ENCODE data around the gene ATXN7L3. TPM values are rescaled to one million over a fixed set of nuclear protein-coding genes. Genes with fewer than 3 reads are reported as not detected.

Gene ATXN7L3
- total RNA-seq, 2 donors from 2014 or later: 46.5 to 55.8 TPM

DNA sequence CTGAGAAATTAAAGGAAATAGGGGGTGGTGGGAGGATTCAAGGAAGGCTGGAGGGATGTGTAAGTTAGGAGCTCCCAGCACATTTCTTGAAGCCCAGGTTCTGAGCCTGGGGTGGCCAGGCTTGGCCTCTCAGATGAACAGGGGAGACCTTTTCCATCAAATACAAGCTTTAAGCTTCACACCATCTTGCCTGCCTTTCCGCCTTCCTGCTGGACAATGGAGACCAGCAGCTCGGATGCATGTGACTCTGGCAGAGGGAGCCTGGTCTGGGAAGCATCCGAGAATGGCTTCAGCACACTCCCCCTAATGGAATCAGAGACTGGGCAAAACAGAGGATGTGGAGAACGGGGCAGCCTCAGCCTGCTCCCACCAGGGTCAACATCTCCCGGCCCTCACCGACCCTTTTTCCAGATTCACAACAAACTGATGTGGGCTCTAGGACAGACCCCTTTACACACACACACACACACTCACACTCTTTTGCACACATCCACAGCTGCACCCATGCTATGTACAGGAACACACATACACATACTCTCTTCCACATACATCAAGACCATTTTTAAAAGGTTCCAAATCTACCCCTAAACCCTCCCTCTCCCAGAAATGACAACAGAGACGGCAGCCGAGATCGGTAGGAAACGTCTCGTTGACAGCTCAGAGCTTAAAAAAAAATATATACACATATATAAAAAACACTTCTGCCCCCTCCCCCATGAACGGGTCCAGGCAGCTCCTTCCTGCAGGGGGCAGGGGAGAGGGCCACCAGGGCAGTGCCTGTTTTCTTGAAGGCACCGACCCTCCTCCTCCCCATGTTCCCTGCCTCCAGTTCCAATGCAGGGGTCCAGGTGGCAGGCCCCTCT, 6.5 kb upstream of the ATXN7L3 start:
- peaks cover 33% of the 10 kb centered on the region for H3K36me3 ChIP-seq
- H3K4me3 ChIP-seq: no peak overlapping the region
- TF ChIP-seq, protein P1, sequence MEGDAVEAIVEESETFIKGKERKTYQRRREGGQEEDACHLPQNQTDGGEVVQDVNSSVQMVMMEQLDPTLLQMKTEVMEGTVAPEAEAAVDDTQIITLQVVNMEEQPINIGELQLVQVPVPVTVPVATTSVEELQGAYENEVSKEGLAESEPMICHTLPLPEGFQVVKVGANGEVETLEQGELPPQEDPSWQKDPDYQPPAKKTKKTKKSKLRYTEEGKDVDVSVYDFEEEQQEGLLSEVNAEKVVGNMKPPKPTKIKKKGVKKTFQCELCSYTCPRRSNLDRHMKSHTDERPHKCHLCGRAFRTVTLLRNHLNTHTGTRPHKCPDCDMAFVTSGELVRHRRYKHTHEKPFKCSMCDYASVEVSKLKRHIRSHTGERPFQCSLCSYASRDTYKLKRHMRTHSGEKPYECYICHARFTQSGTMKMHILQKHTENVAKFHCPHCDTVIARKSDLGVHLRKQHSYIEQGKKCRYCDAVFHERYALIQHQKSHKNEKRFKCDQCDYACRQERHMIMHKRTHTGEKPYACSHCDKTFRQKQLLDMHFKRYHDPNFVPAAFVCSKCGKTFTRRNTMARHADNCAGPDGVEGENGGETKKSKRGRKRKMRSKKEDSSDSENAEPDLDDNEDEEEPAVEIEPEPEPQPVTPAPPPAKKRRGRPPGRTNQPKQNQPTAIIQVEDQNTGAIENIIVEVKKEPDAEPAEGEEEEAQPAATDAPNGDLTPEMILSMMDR (IDR thresholded peaks at IDR 0.05): no peak
- no peaks in the 10 kb centered on the region for H3K9me3 ChIP-seq
- DNase-seq (ENCODE audit: low spot score) (no peak), ATAC-seq (ENCODE audit: insufficient number of reproducible peaks, low FRiP score, low read depth) (no peak)
- H3K27ac ChIP-seq: no peak overlapping the region
- no peaks in the 10 kb centered on the region for H3K27me3 ChIP-seq (replicated peaks; ENCODE audit: insufficient read depth)
- H3K4me1 ChIP-seq (ENCODE audit: control insufficient read depth in 1 of 2, low read depth in 2 of 2): peaks cover 4 to 12% of the 10 kb centered on the region in 2 donors

DNA sequence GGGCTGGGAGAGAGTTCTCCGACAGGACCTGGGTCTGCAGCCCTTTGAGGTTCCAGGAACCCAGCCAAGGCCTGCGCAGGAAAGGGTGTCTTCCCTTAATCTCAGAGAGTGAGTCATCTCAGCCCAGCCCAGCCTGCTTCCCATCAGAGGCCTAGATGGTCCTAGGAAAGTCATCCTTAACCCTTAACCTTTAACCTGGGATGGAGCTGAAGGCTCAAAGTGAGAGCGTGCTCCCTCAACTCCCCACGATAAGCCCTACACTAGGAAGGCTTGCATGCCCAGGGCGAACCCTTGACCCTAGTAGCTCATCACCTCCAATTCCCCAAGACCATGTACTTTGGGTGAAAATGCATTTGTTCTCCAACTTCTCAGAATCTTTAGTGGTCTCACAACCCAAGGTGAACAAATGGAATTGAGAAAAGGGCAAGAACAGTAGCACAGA, 4.8 kb upstream of the ATXN7L3 start:
- H3K9me3 ChIP-seq: no peaks in the 10 kb centered on the region
- no peak overlapping the region for H3K4me3 ChIP-seq
- DNase-seq (ENCODE audit: low spot score) (no peak), ATAC-seq (ENCODE audit: insufficient number of reproducible peaks, low FRiP score, low read depth) (no peak)
- peaks cover 21% of the 10 kb centered on the region for H3K36me3 ChIP-seq
- H3K4me1 ChIP-seq (ENCODE audit: control insufficient read depth in 1 of 2, low read depth in 2 of 2): peaks cover 0 to 8% of the 10 kb centered on the region in 2 donors
- H3K27ac ChIP-seq: no peak overlapping the region
- TF ChIP-seq, protein P1 (IDR thresholded peaks at IDR 0.05): no peak
- no peaks in the 10 kb centered on the region for H3K27me3 ChIP-seq (replicated peaks; ENCODE audit: insufficient read depth)

DNA sequence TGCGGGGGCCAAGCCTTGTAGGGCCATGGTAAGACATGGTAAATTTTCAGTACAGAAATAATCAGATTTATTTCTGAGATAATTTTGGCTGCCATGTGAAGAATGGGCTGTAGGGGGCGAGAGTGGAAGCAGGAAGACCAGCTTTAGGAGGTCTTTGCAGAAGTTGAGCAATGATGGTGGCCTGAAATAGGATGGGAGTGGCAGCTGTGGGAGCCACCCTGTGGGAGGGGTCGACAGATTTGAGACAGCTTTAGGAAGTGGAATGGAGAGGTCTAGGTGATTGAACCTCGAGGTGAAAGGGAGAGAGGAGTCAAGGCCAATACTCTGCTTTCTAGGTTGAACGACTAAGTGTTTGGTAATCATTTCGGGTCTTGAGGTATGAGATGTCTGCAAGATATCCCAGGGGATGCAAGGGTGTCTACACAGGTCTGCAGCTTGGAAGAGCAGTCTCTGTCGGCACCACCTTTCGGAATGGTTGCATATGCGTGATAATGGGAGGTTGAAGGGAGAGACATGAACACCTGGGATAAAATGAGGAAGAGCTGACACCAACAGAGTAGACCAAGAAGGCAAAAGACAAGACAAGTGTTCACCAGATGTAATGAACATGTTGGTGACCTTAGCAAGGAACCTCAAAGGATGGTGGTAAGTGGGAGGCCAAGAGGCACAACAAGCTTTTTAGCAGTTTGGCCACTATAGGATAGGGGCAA, 4.2 kb upstream of the ATXN7L3 start:
- Histone ChIP-seq H3K4me3 (no peak overlapping the region), H3K27me3 (replicated peaks; ENCODE audit: insufficient read depth) (no peaks in the 10 kb centered on the region), H3K9me3 (no peaks in the 10 kb centered on the region), H3K36me3 (peaks cover 17% of the 10 kb centered on the region), H3K4me1 (ENCODE audit: control insufficient read depth in 1 of 2, low read depth in 2 of 2) (peaks cover 0 to 8% of the 10 kb centered on the region in 2 donors), H3K27ac (no peak overlapping the region)
- TF ChIP-seq, protein P1 (IDR thresholded peaks at IDR 0.05): peak; percentile 64
- DNase-seq (ENCODE audit: low spot score) (no peak), ATAC-seq (ENCODE audit: insufficient number of reproducible peaks, low FRiP score, low read depth) (no peak)

DNA sequence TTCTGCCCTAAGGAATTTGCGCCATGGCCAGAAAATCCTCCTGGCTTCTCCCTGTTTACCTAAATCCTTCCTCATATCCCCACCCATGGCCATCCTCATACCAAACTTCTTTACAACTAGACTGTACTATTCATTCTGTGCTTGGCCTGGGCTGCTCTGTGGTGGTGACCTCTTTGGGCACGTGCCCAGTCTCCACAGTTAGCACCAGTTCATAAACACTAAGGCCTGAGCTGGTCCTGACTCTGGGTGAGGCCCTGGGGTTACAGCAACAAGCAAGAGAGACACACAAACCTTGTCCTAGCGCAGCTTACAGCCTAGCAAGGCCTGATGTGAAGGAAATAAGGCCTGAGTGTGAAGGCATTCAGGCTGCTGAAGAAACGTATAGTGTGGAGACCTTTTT, 3.1 kb upstream of the ATXN7L3 start:
- Histone ChIP-seq H3K27me3 (replicated peaks; ENCODE audit: insufficient read depth) (no peaks in the 10 kb centered on the region), H3K4me1 (ENCODE audit: control insufficient read depth in 1 of 2, low read depth in 2 of 2) (peaks cover 8 to 15% of the 10 kb centered on the region in 2 donors), H3K36me3 (peaks cover 8% of the 10 kb centered on the region), H3K27ac (no peak overlapping the region), H3K9me3 (no peaks in the 10 kb centered on the region), H3K4me3 (no peak overlapping the region)
- no peak for ATAC-seq (ENCODE audit: insufficient number of reproducible peaks, low FRiP score, low read depth)
- TF ChIP-seq, protein P1 (IDR thresholded peaks at IDR 0.05): no peak
- DNase-seq (ENCODE audit: low spot score): no peak

DNA sequence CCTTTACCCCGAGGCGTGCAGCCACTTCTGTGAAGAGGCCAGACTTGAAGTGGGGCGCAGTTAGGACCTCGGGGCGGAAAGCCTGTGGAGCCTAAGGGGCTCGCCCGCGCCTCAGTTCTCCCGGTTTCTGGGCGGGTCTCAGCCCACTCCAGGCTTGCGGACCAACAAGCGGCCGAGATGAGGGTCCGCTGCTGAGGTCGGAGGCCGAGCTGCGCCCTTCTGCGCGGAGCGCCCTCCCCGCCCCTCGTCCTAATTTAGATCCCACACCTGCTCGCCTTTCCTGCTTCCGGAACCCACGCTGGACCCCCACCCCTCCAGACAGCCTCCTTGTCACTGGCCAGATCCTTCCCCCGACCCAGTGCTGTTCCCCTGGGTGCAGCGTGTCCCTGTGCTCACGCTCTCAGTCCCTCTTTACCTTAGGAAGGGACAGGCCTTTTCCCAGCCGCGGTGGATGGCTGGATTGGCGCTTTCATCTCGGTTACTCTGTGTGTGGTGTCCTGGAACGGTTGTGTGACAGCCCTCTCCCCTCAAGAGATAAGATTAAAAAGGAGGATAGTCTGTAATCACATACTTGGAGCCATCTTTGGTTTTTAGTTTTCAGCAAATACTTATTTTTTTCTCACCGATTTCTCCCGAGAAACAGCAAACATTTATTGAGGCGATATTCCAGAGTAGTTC, 933 bp upstream of the ATXN7L3 start:
- H3K27me3 ChIP-seq (replicated peaks; ENCODE audit: insufficient read depth): no peaks in the 10 kb centered on the region
- peaks cover 6% of the 10 kb centered on the region for H3K36me3 ChIP-seq
- TF ChIP-seq, protein P1 (IDR thresholded peaks at IDR 0.05): no peak
- no peak for DNase-seq (ENCODE audit: low spot score)
- no peak for ATAC-seq (ENCODE audit: insufficient number of reproducible peaks, low FRiP score, low read depth)
- peaks cover 12 to 29% of the 10 kb centered on the region in 2 donors for H3K4me1 ChIP-seq (ENCODE audit: control insufficient read depth in 1 of 2, low read depth in 2 of 2)
- H3K9me3 ChIP-seq: no peaks in the 10 kb centered on the region
- H3K27ac ChIP-seq: peak overlapping the region; percentile 85 to 95
- H3K4me3 ChIP-seq: peak overlapping the region; percentile 92
